AG10803 (cell line): ENCODE measurements around the gene FREM1.

Experiments used
- DNase-seq: peaks from one replicate; pipeline ENCODE4 v3.0.0; 2010; ENCODE audit warnings: low read depth
- H3K4me3 ChIP-seq: 2 replicates; pipeline ENCODE4 v1.5.1; 2011; ENCODE audit warnings: mild to moderate bottlenecking, low read length, control low read depth
- CTCF ChIP-seq: conservative IDR thresholded peaks from 2 replicates; pipeline ENCODE4 v1.5.1; 2011; ENCODE audit warnings: mild to moderate bottlenecking, low read length, control low read depth, inconsistent platforms

Gene FREM1

GRCh38 chr9:14806941-14807520, 103.2 kb downstream of the FREM1 start:
- TF ChIP-seq CTCF = no peak
- no peak overlapping the region for H3K4me3 ChIP-seq
- peak; percentile 5 for DNase-seq

GRCh38 chr9:14799030-14799429, 111.2 kb downstream of the FREM1 start:
- DNase-seq = no peak
- no peak overlapping the region for H3K4me3 ChIP-seq
- TF ChIP-seq CTCF = no peak

- no peak for TF ChIP-seq CTCF
- peak; percentile 14 for DNase-seq
- H3K4me3 ChIP-seq = no peak overlapping the region
These were observed 112.8 kb downstream of the FREM1 start for GRCh38 chr9:14797435-14797834.

GRCh38 chr9:14793389-14793788, 116.8 kb downstream of the FREM1 start:
- TF ChIP-seq CTCF = no peak
- DNase-seq = no peak
- no peak overlapping the region for H3K4me3 ChIP-seq

GRCh38 chr9:14790628-14791027, 119.6 kb downstream of the FREM1 start:
- no peak for DNase-seq
- TF ChIP-seq CTCF = no peak
- no peak overlapping the region for H3K4me3 ChIP-seq

GRCh38 chr9:14788846-14789245, 121.4 kb downstream of the FREM1 start:
- H3K4me3 ChIP-seq = no peak overlapping the region
- TF ChIP-seq CTCF = no peak

GRCh38 chr9:14783358-14783757, 126.9 kb downstream of the FREM1 start:
- no peak for DNase-seq
- TF ChIP-seq CTCF = no peak
- no peak overlapping the region for H3K4me3 ChIP-seq

More at GRCh38 chr9:14788846-14789245, 121.4 kb downstream of the FREM1 start:
- DNase-seq = no peak
